ENCODE measurements around the gene SCG5.

SCG5 gene

GRCh38 chr15:32723171-32723948 is 81.8 kb downstream of the SCG5 start:
- Histone ChIP-seq H3K27me3 (replicated peaks; ENCODE audit: insufficient read depth, low read length) (no peaks in the 10 kb centered on the region), H3K9me3 (replicated peaks; ENCODE audit: insufficient read depth, low read length) (no peaks in the 10 kb centered on the region), H3F3A (ENCODE audit: insufficient read depth, low read length) (peaks cover 18% of the 10 kb centered on the region), H3K36me3 (replicated peaks; ENCODE audit: insufficient read depth, low read length) (no peaks in the 10 kb centered on the region), H3K4me2 (ENCODE audit: low read depth, low read length) (peak overlapping the region; percentile 77), H3K9ac (ENCODE audit: low read length) (no peak overlapping the region), H3K4me1 (ENCODE audit: low read length) (peaks cover 22% of the 10 kb centered on the region), H4K20me1 (ENCODE audit: insufficient read depth, low read length) (no peaks in the 10 kb centered on the region), H3K4me3 (ENCODE audit: low read length) (peak overlapping the region; percentile 37), H3K79me2 (ENCODE audit: low read length) (no peaks in the 10 kb centered on the region), H3K27ac (ENCODE audit: low read length) (peak overlapping the region; percentile 55; the same call in 1 of the 2 replicates), H2AFZ (ENCODE audit: low read length) (no peak overlapping the region), H3K9me2 (replicated peaks; ENCODE audit: insufficient read depth, low read length) (no peaks in the 10 kb centered on the region)
- peak; percentile 80 for DNase-seq
- TF ChIP-seq CTCF (IDR thresholded peaks at IDR 0.05; ENCODE audit: low read length) (no peak), EZH2phosphoT487 (IDR thresholded peaks at IDR 0.05; ENCODE audit: low read length) (no peak), EZH2 (optimal IDR thresholded peaks at IDR 0.05; ENCODE audit: low read depth, low read length) (no peak)

- Histone ChIP-seq H3F3A (ENCODE audit: insufficient read depth, low read length) (no peaks in the 10 kb centered on the region), H3K27ac (ENCODE audit: low read length) (no peak overlapping the region), H2AFZ (ENCODE audit: low read length) (no peak overlapping the region)
These were observed 88.3 kb downstream of the SCG5 start for GRCh38 chr15:32729700-32730395.

More at GRCh38 chr15:32729700-32730395, 88.3 kb downstream of the SCG5 start:
- Histone ChIP-seq H3K9me3 (replicated peaks; ENCODE audit: insufficient read depth, low read length) (no peaks in the 10 kb centered on the region), H3K9ac (ENCODE audit: low read length) (no peak overlapping the region), H3K4me1 (ENCODE audit: low read length) (no peaks in the 10 kb centered on the region), H4K20me1 (ENCODE audit: insufficient read depth, low read length) (no peaks in the 10 kb centered on the region), H3K79me2 (ENCODE audit: low read length) (no peaks in the 10 kb centered on the region), H3K27me3 (replicated peaks; ENCODE audit: insufficient read depth, low read length) (no peaks in the 10 kb centered on the region), H3K4me2 (ENCODE audit: low read depth, low read length) (no peak overlapping the region), H3K36me3 (replicated peaks; ENCODE audit: insufficient read depth, low read length) (no peaks in the 10 kb centered on the region), H3K4me3 (ENCODE audit: low read length) (no peak overlapping the region), H3K9me2 (replicated peaks; ENCODE audit: insufficient read depth, low read length) (no peaks in the 10 kb centered on the region)
- TF ChIP-seq EZH2 (optimal IDR thresholded peaks at IDR 0.05; ENCODE audit: low read depth, low read length) (no peak), EZH2phosphoT487 (IDR thresholded peaks at IDR 0.05; ENCODE audit: low read length) (no peak), CTCF (IDR thresholded peaks at IDR 0.05; ENCODE audit: low read length) (no peak)
- no peak for DNase-seq
